NCI-H2227 (cell line): Measurements from ENCODE around the gene SYNM.

ENCODE experiments used
- DNase-seq: peaks from one replicate; lab custom pipeline; 2025; ENCODE audit not compliant: unreplicated experiment; lab: John Stamatoyannopoulos, UW

The SYNM gene

DNA sequence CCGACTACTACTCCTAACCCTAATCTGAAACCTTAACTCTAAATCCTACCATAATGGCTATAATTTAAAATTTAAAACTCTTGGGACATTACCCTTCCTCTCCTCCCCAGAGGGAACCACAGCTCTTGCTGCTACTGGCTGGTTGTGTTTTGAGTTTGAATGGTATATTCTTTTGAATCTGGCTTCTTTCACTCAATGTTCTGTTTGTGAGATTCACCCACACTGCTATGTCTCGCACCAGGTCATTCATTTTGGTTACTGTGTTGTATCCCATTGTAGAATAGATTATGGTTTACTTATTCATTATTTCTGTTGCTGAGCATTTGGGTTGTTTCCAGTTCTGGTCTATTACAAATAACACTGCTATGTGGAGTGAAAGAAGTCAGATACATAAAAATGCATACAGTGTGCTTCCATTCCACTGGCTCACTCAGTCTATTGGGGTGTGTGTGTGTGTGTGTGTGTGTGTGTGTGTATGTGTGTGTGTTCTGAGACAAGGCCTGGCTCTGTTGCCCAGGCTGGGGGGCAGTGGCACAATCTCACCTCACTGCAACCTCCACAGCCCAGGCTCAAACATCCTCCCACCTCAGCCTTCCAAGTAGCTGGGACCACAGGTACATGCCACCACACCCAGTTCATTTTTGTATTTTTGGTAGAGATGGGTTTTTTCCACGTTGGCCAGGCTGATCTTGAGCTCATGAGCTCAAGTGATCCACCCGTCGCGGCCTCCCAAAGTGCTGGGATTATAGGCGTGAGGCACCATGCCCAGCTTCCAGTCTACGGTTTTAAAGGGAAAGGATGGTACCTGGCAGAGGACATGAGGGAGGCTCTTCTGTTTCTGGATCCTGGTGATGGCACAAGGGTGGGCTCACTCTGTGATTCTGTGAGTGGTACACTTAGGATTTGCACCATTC is 19.2 kb upstream of the SYNM start:
- DNase-seq, result no peak

DNA sequence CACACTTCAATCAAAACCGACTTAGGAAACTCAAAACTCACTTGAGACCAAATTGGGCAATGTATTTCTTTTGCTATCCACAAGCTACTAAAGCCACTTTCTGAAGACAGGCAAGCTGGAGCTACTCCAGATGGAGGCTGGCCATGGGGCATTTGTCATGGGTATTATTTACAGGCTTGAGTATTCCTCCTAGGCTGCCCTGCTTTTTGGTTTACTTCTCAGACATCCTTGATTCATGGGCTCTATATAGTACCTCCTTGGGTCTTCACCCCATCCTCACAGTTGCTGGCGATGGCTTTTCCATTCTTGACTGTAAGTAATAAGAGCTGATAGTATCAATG is 18.6 kb upstream of the SYNM start:
- DNase-seq, result no peak

DNA sequence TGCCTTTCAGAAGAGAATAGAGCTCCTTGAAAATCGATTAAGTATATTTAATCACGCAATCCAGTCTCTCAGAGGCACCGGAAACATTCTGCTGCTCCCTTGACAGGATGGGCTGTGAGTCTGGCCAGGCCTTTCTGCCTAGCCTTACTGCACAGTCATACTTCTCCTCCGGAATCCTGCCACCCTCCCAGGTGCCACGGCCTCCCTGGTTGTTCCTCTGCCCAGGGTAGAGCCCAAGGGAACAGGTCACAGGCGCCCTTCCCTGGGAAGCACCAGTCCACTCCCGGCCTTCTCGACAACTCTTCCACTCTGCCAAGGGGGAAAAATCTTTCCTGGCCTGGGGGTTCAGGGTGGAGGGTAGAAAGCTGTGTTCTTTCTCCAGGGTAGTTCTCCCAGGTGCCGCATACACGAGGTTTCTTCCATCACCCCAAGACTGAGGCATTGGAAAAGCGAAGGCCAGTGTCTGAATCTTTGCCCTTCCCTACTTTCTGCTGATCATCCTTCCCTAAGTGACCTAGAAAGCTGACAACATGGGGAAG is 17.4 kb upstream of the SYNM start:
- no peak for DNase-seq

DNA sequence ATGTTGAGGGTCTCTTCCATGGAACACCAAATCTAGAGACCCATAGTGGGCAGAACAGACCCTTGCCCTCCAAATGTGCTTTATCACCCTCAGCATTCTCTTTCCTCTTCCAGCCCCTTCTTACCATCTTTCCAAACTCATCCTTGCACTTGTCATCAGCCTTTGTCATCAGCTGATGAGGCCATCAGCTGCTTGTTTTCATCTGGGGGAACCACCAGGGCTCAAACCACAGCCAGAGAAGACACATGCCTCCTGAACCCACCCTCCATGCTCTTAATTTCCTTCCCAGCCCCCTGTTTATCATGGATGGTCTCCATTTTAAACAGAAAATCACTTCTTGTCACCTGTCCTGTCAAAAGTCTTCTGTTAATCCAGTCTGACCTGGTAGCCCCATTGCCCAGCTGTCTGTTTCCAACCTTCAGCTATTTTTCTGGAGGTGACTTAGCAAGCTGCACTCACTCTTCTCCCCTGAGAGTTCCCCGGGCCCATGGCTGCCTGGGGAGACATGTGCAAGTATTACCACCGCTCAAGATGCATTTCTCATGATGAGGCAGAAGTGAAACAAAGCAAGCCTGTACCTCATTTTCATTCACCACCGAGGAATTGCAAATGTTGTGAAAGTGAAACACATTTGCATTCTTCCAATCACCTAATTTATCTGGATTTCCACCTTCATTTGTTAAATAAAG is 14.7 kb upstream of the SYNM start:
- no peak for DNase-seq

DNA sequence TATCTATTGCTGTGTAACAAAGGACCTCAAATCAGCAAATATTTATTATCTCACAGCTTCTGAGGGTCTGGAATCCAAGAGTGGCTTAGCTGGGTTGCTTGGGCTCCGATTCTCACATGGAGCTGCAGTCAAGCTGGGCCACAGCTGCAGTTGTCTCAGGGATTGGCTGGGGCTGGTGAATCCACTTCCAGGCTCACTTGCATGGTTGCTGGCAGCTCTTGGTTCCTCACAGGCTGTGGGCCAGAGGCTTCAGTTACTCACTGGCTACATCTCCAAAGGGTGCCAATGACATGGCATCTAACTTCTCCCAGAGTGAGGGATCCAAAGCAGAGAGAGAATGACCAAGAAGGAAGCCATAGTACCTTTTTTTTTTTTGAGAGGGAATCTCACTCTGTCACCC is 13.9 kb upstream of the SYNM start:
- no peak for DNase-seq

DNA sequence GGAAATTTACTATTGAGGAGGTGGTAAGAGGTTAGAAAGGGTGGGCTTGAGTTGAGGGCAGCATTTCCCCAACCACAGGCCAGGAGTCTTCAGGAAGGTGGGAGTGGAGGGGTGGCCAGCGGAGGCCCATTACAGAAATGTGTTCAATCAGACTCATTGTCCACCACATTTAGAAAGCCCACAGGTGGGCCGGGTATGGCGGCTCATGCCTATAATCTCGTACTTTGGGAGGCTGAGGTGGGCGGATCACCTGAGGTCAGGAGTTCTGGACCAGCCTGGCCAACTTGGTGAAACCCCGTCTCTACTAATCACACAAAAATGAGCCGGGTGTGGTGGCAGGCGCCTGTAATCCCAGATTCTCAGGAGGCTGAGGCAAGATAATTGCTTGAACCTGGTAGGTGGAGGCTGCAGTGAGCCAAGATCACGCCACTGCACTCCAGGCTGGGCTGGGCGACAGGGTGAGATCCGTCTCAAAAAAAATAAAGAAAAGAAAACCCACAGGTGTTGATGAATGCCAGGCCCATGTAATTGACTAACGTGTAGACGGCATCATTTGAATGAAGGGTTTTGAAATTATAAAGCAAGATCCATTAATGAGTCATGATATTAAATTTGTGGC is 12.2 kb upstream of the SYNM start:
- DNase-seq, result no peak

DNA sequence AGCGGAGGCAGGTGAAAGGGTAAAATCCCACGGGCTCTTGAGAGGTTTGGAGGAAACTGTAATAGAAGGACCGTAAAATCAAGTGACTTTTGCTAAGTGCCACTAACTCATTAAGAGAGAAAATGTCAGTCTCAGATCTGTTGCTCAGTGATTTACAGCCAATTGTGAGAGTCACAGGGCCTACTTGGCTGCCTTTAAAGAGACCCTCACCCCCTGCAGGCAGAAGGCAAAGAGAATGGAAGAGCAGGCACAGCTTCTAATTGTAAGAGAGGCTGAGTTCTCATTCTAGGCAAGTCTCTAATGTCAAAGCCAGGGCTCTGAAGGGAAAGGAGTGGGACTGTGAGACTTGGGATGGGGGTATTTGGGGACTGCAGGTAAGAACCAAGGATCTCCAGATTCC is 9.3 kb upstream of the SYNM start:
- DNase-seq, result no peak

DNA sequence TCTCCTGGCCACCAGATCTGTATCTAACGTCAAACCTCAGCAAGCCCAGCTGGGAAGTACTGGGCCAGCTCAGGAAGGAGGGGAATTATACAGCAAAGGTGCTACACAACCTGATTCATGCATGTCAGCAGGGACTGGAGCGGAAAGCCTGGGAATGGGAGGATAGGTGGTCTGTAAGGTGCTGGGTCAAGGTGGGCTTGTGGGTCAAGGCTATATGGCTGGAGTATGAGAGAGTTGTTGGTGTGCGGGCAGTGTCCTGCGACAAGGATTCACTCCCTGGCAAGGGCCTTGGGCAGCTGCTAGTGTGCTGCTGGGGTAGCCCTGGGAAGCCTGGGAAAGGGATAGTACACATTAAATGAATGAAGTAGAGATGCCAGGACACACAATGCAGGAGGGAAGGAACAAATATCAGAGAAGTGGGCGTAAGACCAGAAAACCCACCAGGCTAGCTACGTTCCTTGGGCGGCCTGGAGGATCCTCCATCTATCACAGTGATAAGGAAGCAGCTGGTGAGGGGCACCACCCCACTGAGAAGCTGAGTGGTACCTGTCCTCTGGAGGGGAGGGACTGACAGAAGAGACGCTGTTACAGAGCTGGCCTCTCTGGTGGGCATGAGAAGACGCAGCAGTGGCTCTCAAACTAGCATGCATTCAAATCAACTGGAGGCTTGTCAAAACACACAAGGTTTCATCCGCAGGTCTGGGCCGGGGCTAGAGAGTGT is 8.5 kb upstream of the SYNM start:
- DNase-seq, result no peak

DNA sequence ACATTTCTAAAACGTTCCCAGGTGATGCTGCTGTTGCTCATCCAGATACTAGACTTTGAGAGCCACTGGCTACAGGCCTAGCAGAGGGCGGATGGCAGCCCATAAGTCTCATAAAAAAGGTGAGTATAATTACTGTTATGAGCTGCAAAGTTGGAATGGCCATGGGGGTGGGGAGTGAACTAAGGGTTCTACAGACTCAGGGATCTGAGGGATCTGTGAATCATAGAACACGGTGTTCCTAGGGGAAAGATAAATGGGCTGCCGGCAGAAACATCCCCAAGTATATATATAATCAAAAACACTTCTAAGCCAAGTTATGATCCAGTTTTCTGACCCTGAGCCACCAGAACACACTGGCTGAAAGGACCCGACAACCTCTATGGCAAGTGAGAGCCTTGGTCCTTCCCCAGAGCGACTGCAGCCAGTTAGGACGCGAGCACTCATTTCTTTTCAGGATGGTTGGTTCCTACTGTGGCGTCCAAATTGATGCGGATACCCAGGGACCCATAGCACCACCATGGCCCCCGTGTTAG is 7.9 kb upstream of the SYNM start:
- DNase-seq, result no peak

DNA sequence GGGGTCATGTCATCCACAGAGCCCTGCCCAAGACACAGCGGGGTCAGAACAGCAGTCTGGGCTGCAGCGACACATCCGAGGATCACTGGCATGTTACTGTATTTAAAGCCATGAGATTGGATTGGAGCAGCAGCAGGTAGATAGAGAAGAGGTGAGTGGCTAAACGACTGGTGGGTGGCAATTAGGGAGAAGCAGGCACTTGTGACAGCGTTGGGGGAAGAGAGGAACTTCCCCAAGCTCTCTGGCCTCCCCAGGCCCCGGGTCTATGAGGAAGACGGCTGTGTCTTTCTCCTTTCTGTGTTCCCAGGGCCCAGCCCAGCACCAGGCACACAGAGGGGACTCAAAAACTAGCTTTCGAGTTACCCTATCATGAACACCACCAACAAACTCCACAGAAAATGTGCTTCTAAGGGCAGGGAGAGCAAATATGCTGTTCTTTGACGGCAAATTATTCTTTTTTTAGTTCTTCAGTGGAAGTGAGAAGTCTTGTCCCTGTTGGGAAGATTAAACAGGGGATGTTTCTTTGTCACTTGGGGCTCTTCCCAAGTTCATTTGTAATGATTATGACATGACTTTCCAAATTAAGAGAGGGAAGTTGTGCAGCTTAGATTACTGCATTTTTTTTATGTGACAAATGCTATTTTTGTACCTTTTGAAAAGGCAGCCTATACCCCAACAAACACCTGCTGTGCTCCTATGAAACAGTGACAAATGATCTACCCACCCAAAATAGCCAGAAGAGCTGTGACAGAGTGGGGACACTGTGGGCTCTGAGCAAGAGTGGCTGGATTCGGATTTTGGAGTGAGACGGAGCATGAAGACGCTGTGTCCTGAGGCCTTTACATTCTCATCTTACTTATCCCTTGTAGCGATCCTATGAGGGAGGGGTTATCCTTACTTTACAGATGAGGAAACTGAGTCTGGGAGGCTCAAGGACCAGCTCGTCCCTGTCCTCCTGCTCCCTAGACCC is 7.2 kb upstream of the SYNM start:
- no peak for DNase-seq

DNA sequence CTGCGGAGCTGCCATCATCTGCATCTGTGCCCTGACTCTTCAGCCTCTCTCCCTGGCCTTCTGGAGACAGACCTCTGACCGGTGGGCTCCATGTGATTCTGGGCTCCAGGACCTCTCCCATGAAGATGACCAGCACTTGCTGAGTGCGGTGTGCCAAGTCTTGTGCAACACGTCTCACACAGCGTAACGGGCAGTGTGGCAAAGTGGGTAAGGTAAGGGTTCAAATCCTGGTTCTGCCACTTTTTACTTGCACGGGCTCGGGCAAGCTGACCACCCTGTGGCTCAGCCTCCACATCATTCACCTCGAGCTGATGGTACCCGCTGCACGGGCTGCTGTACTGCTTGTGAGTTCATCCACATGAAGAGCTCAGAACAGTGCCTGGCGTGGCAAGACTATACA is 6.5 kb upstream of the SYNM start:
- DNase-seq, result no peak

DNA sequence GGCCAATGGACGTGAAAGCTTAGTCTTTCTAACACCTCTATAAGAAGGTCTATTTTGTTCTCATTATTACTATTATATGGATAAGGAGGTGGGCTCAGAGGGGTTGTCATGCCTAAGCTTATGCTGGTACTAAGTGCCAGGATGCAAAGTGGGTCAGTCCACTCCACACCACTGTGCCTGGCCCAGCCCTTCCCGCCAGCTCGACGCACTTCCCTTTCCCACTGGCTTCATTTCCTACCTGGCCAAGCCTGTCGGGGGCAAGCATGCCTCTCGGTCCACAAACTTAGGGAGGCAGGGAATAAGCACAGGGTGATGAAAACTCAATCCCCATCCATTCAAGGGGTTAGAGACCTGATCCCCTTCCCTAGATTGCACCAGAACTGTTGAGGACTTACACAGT is 5.9 kb upstream of the SYNM start:
- no peak for DNase-seq

DNA sequence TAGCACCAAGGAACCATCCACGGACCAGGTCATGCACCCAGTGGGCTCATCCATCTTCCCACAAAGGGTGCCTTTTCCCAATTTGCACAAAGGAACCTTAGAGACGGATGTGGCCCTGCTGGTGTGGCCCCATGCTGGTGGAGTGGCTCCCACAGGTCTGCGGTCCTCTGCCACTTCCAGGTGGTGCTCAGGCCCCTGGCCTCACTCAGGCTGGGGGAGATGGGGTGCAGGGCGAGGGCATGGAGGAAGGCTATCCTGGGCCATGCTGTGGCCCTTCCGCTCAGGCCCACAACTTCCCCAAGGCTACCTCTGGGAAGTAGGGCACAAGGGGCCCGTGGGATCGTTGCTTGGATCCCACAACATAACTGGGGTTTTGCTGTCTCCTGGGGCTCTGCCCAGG is 5.2 kb upstream of the SYNM start:
- DNase-seq, result no peak

DNA sequence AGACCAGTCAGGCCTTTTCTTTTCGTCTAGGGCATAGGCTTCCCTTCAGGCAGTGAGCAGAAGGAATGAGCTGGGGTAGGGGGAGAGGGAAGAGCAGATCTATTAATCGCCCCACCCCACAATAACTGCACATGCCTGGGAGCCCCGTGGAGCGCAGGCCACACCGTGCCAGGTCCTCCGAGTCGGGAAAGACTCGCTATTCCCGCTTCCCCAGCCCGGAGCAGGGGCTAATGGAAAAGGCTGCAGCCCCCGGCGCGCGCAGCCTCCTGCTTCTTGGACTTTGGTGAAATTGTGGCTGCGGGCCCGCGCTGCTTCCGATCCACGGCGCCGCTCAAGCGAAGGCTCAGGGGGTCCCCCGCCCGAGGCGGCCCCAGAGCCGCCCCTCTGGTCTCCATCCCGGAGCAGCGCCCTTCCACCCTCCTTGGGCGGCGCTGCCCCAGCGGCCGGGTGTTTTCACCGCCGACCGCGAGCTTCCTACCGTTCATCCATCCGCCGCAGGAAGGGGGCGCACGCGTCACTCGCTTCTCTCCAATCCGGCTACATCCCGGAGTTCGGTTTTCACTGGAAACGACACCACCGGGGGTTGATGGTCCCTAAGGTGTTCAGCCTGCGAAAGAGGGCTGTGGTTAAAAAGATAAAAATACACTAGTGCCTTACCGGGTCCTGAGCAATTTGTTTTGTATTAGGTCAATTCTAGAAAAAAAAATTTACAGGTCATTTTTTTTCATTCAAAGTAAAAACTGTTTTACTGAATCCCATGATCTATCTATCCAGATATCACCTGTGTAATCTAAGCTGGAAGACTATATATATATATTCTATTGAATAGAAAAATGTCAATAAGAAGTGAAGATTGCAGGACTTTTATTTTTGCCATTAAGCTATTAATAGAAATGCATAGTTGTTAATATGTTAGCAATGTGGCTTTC is 4.4 kb upstream of the SYNM start:
- peak; percentile 78 for DNase-seq

DNA sequence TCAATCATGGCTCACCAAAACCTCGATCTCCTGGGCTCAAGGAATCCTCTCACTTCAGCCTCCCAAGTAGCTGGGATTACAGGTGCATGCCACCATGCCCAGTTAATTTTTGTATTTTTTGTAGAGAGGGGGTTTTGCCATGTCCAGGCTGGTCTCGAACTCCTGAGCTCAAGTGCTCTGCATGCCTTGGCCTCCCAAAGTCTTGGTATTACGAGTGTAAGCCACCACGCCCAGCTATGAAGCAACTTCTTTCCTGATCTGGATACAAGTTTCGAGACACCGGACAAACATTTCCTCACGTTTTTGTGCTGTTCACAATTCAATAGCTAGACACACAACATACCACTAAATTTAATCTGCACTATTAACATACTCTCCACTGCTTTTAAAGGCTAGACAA is 3.4 kb upstream of the SYNM start:
- DNase-seq, result no peak

DNA sequence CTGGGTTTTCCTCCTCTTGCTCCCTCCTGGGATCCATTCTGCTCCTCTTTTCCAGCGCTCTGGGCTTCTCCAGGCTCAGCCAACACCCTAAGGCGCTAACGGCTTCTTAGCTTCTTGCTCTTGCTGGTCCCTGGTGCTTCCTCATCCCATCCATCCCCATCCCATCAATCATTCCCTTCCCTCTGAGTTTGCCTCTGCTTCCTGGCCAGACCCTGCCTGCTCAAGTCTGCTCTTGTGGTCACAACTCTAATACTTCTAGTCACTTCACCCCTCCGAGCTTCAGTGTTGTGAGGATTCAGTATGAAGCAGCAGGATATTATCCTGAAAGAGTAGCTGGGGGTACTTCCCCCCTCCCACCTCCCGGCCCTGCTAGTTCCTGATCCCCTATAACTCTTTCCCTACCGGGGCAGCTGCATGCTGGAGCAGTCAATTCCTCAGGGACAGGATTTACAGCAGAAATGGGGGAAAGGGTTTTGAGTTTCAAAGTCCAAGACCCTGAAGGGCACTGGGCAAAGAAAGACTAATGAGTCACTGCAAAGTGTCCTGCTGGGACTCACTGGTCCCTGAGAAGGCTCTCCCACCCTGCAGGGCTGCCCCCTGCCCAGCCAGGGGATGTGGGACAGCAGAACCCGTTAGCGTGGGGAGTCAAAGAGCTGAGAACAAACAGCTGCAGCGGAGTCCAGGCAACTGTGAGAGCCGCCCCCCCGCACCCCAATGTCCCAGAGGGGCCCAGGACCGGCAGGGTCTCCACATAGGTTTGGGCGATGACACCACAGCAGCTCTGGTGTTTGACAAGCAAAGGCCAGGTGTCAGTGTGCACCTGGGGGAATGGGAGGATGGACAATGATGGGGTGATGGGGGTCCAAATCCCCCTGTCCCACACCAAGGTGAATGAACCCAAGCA is 2.3 kb upstream of the SYNM start:
- DNase-seq, result no peak

DNA sequence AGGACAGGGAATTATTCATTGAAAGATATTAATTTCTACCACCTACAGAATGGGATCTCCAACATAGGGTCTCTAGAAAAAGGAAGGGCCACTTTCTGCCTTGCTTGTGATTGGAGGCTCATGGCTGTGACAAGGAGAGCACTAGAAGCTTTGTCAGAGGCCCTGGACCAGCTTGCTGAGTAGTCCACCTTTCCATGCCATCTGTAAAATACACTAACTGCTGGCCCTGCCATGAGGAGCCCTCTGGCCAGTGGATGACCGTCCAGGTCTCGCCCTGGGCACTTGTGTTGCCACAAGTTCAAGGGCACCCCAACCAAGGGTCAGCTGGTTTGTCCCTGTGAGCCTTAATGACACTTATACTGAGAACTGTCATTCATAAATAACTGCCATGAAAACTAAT is 1.6 kb upstream of the SYNM start:
- no peak for DNase-seq
